ENCODE results near the gene FRY.

DNA sequence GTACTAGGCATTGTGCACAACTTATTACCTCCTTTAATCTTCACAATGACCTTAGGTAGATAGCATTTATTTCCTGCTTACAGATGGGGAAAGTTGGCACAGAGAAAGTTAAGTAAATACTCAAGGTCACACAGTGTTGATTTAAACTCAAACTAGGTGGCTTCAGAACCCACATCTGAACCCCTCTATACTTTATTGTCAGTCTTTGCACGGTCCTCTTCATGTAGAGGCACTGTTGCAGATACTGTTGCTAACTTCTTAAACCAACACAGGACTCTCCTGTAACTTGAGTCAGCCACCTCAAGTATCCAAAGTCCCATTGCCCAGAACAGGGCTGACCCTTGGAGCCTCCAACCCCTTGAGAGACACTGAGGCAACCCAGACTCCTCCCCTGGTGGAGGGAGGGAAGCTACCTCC, 48.8 kb downstream of the FRY start:
- TF ChIP-seq POLR2AphosphoS5 (IDR thresholded peaks at IDR 0.05) (no peak), POLR2A (IDR thresholded peaks at IDR 0.05) (no peak), EP300 (IDR thresholded peaks at IDR 0.05) (no peak)
- TF ChIP-seq, protein P1, sequence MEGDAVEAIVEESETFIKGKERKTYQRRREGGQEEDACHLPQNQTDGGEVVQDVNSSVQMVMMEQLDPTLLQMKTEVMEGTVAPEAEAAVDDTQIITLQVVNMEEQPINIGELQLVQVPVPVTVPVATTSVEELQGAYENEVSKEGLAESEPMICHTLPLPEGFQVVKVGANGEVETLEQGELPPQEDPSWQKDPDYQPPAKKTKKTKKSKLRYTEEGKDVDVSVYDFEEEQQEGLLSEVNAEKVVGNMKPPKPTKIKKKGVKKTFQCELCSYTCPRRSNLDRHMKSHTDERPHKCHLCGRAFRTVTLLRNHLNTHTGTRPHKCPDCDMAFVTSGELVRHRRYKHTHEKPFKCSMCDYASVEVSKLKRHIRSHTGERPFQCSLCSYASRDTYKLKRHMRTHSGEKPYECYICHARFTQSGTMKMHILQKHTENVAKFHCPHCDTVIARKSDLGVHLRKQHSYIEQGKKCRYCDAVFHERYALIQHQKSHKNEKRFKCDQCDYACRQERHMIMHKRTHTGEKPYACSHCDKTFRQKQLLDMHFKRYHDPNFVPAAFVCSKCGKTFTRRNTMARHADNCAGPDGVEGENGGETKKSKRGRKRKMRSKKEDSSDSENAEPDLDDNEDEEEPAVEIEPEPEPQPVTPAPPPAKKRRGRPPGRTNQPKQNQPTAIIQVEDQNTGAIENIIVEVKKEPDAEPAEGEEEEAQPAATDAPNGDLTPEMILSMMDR (IDR thresholded peaks at IDR 0.05) = no peak

Measured in gastroesophageal sphincter (tissue), 3 donors.